B cell (primary cell): ENCODE results near the gene OR1J2.
"Not testable (repeated sequence)": the region's sequence is repeated elsewhere in the genome, so short reads cannot be mapped to it uniquely, and the experiment has no call there.

Experiments
- CTCF ChIP-seq: fragments of 200-600 bp; IDR thresholded peaks from one replicate; pipeline ENCODE4 v1.8.0; 2022; ENCODE audit warnings: antibody characterized with exemption, mild to moderate bottlenecking
- EZH2 ChIP-seq: IDR thresholded peaks from 2 replicates; pipeline ENCODE4 v1.6.1; 2012; ENCODE audit warnings: borderline replicate concordance, low read depth, mild to moderate bottlenecking, moderate library complexity, low read length; ENCODE audit not compliant: insufficient read depth, poor library complexity, severe bottlenecking

DNA sequence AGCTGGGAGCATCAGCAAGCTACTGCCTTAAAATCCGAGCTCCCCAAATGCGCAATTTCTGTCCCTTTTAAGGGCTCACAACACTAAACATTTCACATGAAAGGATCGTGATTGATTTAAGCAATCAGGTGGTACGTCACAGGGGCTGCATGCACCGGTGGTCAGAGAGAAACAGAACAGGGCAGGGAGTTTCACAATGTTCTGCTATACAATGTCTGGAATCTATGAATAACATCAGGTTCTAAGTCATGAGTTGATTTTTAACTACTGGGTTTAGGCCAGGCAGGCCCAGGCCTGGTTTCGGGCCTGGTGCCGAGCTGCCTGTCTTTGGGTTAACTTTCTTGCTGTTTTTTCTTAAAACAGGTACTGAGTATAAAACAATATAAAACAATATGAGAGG, 26.5 kb downstream of the OR1J2 start:
- TF ChIP-seq EZH2, CTCF: not testable (repeated sequence)
